Mesenchymal stem cell (in vitro differentiated cells and primary cell): ENCODE measurements around the gene LAMC1.

Experiments
- DNase-seq: peaks from one replicate; pipeline ENCODE4 v3.0.0-alpha.2; 2013
- H2AFZ ChIP-seq: one replicate; pipeline ENCODE4 v1.6.1; 2013; ENCODE audit warnings: low read depth, mild to moderate bottlenecking, control low read depth, inconsistent platforms, low read length, moderate library complexity
- H2AK5ac ChIP-seq: 2 replicates; pipeline ENCODE4 v1.6.1; 2013; ENCODE audit warnings: low read length, moderate library complexity, mild to moderate bottlenecking, inconsistent platforms; ENCODE audit not compliant: severe bottlenecking
- H2BK120ac ChIP-seq: one replicate; pipeline ENCODE4 v1.6.1; 2013; ENCODE audit warnings: low read depth, mild to moderate bottlenecking, inconsistent platforms, low read length, moderate library complexity
- H2BK12ac ChIP-seq, 2 experiments: one replicate each; pipeline ENCODE4 v1.6.1; 2013; ENCODE audit warnings: inconsistent platforms in 2 of 2, low read length in 2 of 2, mild to moderate bottlenecking in 2 of 2, moderate library complexity in 2 of 2, control low read depth in 1 of 2
- H2BK15ac ChIP-seq: one replicate; pipeline ENCODE4 v1.6.1; 2013; ENCODE audit warnings: mild to moderate bottlenecking, low read depth, inconsistent platforms; ENCODE audit not compliant: poor library complexity, severe bottlenecking
- H2BK5ac ChIP-seq: 2 replicates; pipeline ENCODE4 v1.6.1; 2013; ENCODE audit warnings: low read depth, mild to moderate bottlenecking, low read length, control low read depth, inconsistent platforms; ENCODE audit not compliant: poor library complexity, severe bottlenecking
- H3K14ac ChIP-seq, 2 experiments: one replicate each; pipeline ENCODE4 v1.6.1; 2013; ENCODE audit warnings: inconsistent platforms in 2 of 2, low read length in 2 of 2, control low read depth in 1 of 2, mild to moderate bottlenecking in 1 of 2, moderate library complexity in 1 of 2
- H3K18ac ChIP-seq, 2 experiments: one replicate each; pipeline ENCODE4 v1.6.1; 2013; ENCODE audit warnings: inconsistent platforms in 2 of 2, low read length in 2 of 2, control low read depth in 1 of 2, low read depth in 1 of 2, mild to moderate bottlenecking in 1 of 2
- H3K23ac ChIP-seq, 2 experiments: one replicate each; pipeline ENCODE4 v1.6.1; 2013; ENCODE audit warnings: inconsistent platforms in 2 of 2, low read length in 2 of 2, mild to moderate bottlenecking in 2 of 2, moderate library complexity in 2 of 2, control low read depth in 1 of 2
- H3K27ac ChIP-seq: 2 replicates; pipeline ENCODE4 v1.5.1; 2013; ENCODE audit warnings: mild to moderate bottlenecking, moderate library complexity, low read length, control low read depth, inconsistent platforms; ENCODE audit not compliant: poor library complexity, severe bottlenecking
- H3K27me3 ChIP-seq, 2 experiments: 2 replicates each; pipeline versions ENCODE4 v1.6.1 to v1.7.0; 2013; ENCODE audit warnings: low read length in 2 of 2, mild to moderate bottlenecking in 2 of 2, moderate library complexity in 2 of 2, control low read depth in 1 of 2, inconsistent platforms in 1 of 2; ENCODE audit not compliant: control insufficient read depth in 1 of 2, insufficient read depth in 1 of 2
- H3K36me3 ChIP-seq, 2 experiments: 2 replicates each; pipeline versions ENCODE4 v1.6.1 to v1.7.0; 2013; ENCODE audit warnings: low read length in 2 of 2, control low read depth in 1 of 2, inconsistent platforms in 1 of 2, low read depth in 1 of 2, mild to moderate bottlenecking in 1 of 2; ENCODE audit not compliant: insufficient read depth in 2 of 2, control insufficient read depth in 1 of 2
- H3K4ac ChIP-seq, 2 experiments: one replicate each; pipeline ENCODE4 v1.6.1; 2013; ENCODE audit warnings: inconsistent platforms in 2 of 2, low read length in 2 of 2, mild to moderate bottlenecking in 2 of 2, moderate library complexity in 2 of 2, control low read depth in 1 of 2, low read depth in 1 of 2
- H3K4me1 ChIP-seq: 2 replicates; pipeline ENCODE4 v1.6.1; 2013; ENCODE audit warnings: low read depth, low read length, control low read depth; ENCODE audit not compliant: control insufficient read depth, insufficient read depth
- H3K4me2 ChIP-seq: 2 replicates; pipeline ENCODE4 v1.6.1; 2013; ENCODE audit warnings: low read length, mild to moderate bottlenecking, inconsistent platforms; ENCODE audit not compliant: poor library complexity, severe bottlenecking
- H3K4me3 ChIP-seq, 2 experiments: 2 replicates each; pipeline versions ENCODE4 v1.5.1 to v1.7.0; 2013; ENCODE audit warnings: low read length in 2 of 2, mild to moderate bottlenecking in 2 of 2, control low read depth in 1 of 2, low read depth in 1 of 2; ENCODE audit not compliant: insufficient read depth in 1 of 2
- H3K79me1 ChIP-seq: replicated peaks from 2 replicates; pipeline ENCODE4 v1.6.1; 2013; ENCODE audit warnings: mild to moderate bottlenecking, control low read depth, low read length, inconsistent platforms; ENCODE audit not compliant: poor library complexity, severe bottlenecking
- H3K9ac ChIP-seq: 2 replicates; pipeline ENCODE4 v1.7.0; 2013; ENCODE audit warnings: mild to moderate bottlenecking, low read length, moderate library complexity
- H3K9me3 ChIP-seq: 2 replicates; pipeline ENCODE4 v1.7.0; 2013; ENCODE audit warnings: mild to moderate bottlenecking, low read length; ENCODE audit not compliant: control insufficient read depth
- H4K8ac ChIP-seq: one replicate; pipeline ENCODE4 v1.6.1; 2013; ENCODE audit warnings: inconsistent platforms, mild to moderate bottlenecking, low read length, moderate library complexity
- H4K91ac ChIP-seq: one replicate; pipeline ENCODE4 v1.6.1; 2013; ENCODE audit warnings: mild to moderate bottlenecking, low read length, inconsistent platforms
- WGBS: methylation state at CpG from one replicate; pipeline ENCODE4 v1.1.7; 2013; ENCODE audit warnings: mixed read lengths; 5-methylcytosine and 5-hydroxymethylcytosine counted together

LAMC1 gene

GRCh38 chr1:183143576-183144315, 120.5 kb downstream of the LAMC1 start:
- Histone ChIP-seq H3K27me3 (no peaks in the 10 kb centered on the region), H3K9ac (peak overlapping the region; percentile 5), H3K14ac (no peak overlapping the region), H2BK5ac (no peak overlapping the region), H4K91ac (no peak overlapping the region), H3K36me3 (peaks cover 13 to 76% of the 10 kb centered on the region in 2 experiments), H3K79me1 (peaks cover 10% of the 10 kb centered on the region), H3K4me3 (no peak overlapping the region), H3K27ac (no peak overlapping the region), H2BK120ac (no peak overlapping the region), H3K9me3 (no peaks in the 10 kb centered on the region), H2BK15ac (no peak overlapping the region), H3K18ac (no peak overlapping the region), H3K4ac (no peak overlapping the region), H3K4me2 (no peak overlapping the region), H3K4me1 (peaks cover 4% of the 10 kb centered on the region), H2BK12ac (no peak overlapping the region), H3K23ac (no peak overlapping the region), H2AFZ (no peak overlapping the region), H4K8ac (no peak overlapping the region), H2AK5ac (no peak overlapping the region)
- DNase-seq = no peak
- WGBS = 85% methylated on average over 5 of the region's 7 CpGs

- Histone ChIP-seq H2BK15ac (no peak overlapping the region), H3K27me3 (no peaks in the 10 kb centered on the region), H3K4me3 (no peak overlapping the region), H3K4ac (no peak overlapping the region), H3K27ac (no peak overlapping the region), H2BK12ac (no peak overlapping the region), H3K79me1 (peaks cover 9% of the 10 kb centered on the region), H3K18ac (no peak overlapping the region), H3K4me2 (no peak overlapping the region), H3K4me1 (peaks cover 6% of the 10 kb centered on the region), H3K9me3 (no peaks in the 10 kb centered on the region), H3K23ac (no peak overlapping the region), H3K36me3 (peaks cover 13 to 65% of the 10 kb centered on the region in 2 experiments), H3K9ac (no peak overlapping the region), H2AFZ (no peak overlapping the region), H4K8ac (no peak overlapping the region), H3K14ac (no peak overlapping the region), H4K91ac (no peak overlapping the region), H2BK5ac (no peak overlapping the region), H2BK120ac (no peak overlapping the region), H2AK5ac (no peak overlapping the region)
- peak; percentile 66 for DNase-seq
- WGBS = 89% methylated on average over 3 of the region's 3 CpGs
Observed at GRCh38 chr1:183144752-183145151, 121.5 kb downstream of the LAMC1 start.

- H4K8ac ChIP-seq = no peak overlapping the region
- peaks cover 3 to 36% of the 10 kb centered on the region in 2 experiments for H3K36me3 ChIP-seq
- H2AK5ac ChIP-seq = peak overlapping the region; percentile 18
- no peak overlapping the region for H3K4ac ChIP-seq
- no peak overlapping the region for H3K4me3 ChIP-seq
- H3K27ac ChIP-seq = no peak overlapping the region
- H3K4me1 ChIP-seq = peaks cover 6% of the 10 kb centered on the region
- H4K91ac ChIP-seq = no peak overlapping the region
- WGBS = 85% methylated on average over 2 of the region's 2 CpGs
- H3K14ac ChIP-seq = peak overlapping the region in 1 of 2 experiments; percentile 65
- no peak for DNase-seq
- H3K23ac ChIP-seq = no peak overlapping the region
- H2BK5ac ChIP-seq = no peak overlapping the region
- H3K27me3 ChIP-seq = no peaks in the 10 kb centered on the region
- no peak overlapping the region for H2BK15ac ChIP-seq
- no peaks in the 10 kb centered on the region for H3K9me3 ChIP-seq
- H3K9ac ChIP-seq = peak overlapping the region; percentile 67
- H3K4me2 ChIP-seq = no peak overlapping the region
- no peak overlapping the region for H2AFZ ChIP-seq
- H3K18ac ChIP-seq = peak overlapping the region in 1 of 2 experiments; percentile 56
- H2BK12ac ChIP-seq = peak overlapping the region in 1 of 2 experiments; percentile 47
- H2BK120ac ChIP-seq = no peak overlapping the region
- peaks cover 3% of the 10 kb centered on the region for H3K79me1 ChIP-seq
Observed at GRCh38 chr1:183147735-183148134, 124.5 kb downstream of the LAMC1 start.

GRCh38 chr1:183148599-183148998, 125.4 kb downstream of the LAMC1 start:
- no peak overlapping the region for H3K18ac ChIP-seq
- H4K91ac ChIP-seq = no peak overlapping the region
- no peak overlapping the region for H3K23ac ChIP-seq
- peak; percentile 24 for DNase-seq
- no peaks in the 10 kb centered on the region for H3K27me3 ChIP-seq
- H3K36me3 ChIP-seq = peaks cover 0 to 27% of the 10 kb centered on the region in 2 experiments
- H2AK5ac ChIP-seq = no peak overlapping the region
- H4K8ac ChIP-seq = no peak overlapping the region
- H2BK120ac ChIP-seq = no peak overlapping the region
- peak overlapping the region in 1 of 2 experiments; percentile 51 for H3K4ac ChIP-seq
- 53% methylated on average over 5 of the region's 5 CpGs for WGBS
- peaks cover 3% of the 10 kb centered on the region for H3K79me1 ChIP-seq
- H3K27ac ChIP-seq = peak overlapping the region; percentile 38
- H3K4me3 ChIP-seq = no peak overlapping the region
- H2AFZ ChIP-seq = no peak overlapping the region
- H3K4me2 ChIP-seq = no peak overlapping the region
- peaks cover 6% of the 10 kb centered on the region for H3K4me1 ChIP-seq
- no peak overlapping the region for H2BK12ac ChIP-seq
- no peak overlapping the region for H2BK5ac ChIP-seq
- H3K9me3 ChIP-seq = no peaks in the 10 kb centered on the region
- no peak overlapping the region for H3K14ac ChIP-seq
- H3K9ac ChIP-seq = peak overlapping the region; percentile 67
- H2BK15ac ChIP-seq = no peak overlapping the region
